ENCODE measurements around the gene SLC6A8.
A peak's percentile ranks its signal among the peaks of the same experiment; 100 is the strongest.

GRCh38 chrX:153708415-153708814 lies 20.7 kb downstream of the SLC6A8 start:
- TF ChIP-seq CTCF (IDR thresholded peaks at IDR 0.05; ENCODE audit: insufficient read depth, low read depth, low read length), result peak; percentile 54
- no peak for TF ChIP-seq EZH2 (IDR thresholded peaks at IDR 0.05; ENCODE audit: insufficient read depth, low read length)
